Amygdala (tissue), 56 donors: Measurements from ENCODE around the gene HIVEP3.

ENCODE experiments used
- DNase-seq, 56 donors: peaks; one replicate each; lab custom pipeline; 2025; lab: John Stamatoyannopoulos, UW

HIVEP3 gene

GRCh38 chr1:41740058-41740457, 178.7 kb downstream of the HIVEP3 start:
- no peak for DNase-seq

- peak in 37 of 56 donors; percentile 15 to 81 (median 43) for DNase-seq
These were observed 179.4 kb downstream of the HIVEP3 start for GRCh38 chr1:41739061-41739955.

GRCh38 chr1:41738475-41738874, 180.2 kb downstream of the HIVEP3 start:
- DNase-seq: no peak

GRCh38 chr1:41738006-41738405, 180.7 kb downstream of the HIVEP3 start:
- no peak for DNase-seq

GRCh38 chr1:41735631-41736260, 183.0 kb downstream of the HIVEP3 start:
- DNase-seq: peak in 35 of 56 donors; percentile 11 to 71 (median 45)

GRCh38 chr1:41735139-41735538, 183.6 kb downstream of the HIVEP3 start:
- DNase-seq: no peak

GRCh38 chr1:41734201-41734970, 184.3 kb downstream of the HIVEP3 start:
- DNase-seq: no peak

GRCh38 chr1:41733725-41734124, 185.0 kb downstream of the HIVEP3 start:
- DNase-seq: no peak

- no peak for DNase-seq
These were observed 185.7 kb downstream of the HIVEP3 start for GRCh38 chr1:41733021-41733420.

GRCh38 chr1:41731516-41732030, 187.1 kb downstream of the HIVEP3 start:
- no peak for DNase-seq

- DNase-seq: no peak
These were observed 187.9 kb downstream of the HIVEP3 start for GRCh38 chr1:41730806-41731205.

- DNase-seq: peak in 23 of 56 donors; percentile 9 to 62 (median 34)
These were observed 190.1 kb downstream of the HIVEP3 start for GRCh38 chr1:41728403-41729202.

- DNase-seq: no peak
These were observed 191.0 kb downstream of the HIVEP3 start for GRCh38 chr1:41727749-41728115.

- peak in 31 of 56 donors; percentile 18 to 62 (median 34) for DNase-seq
These were observed 191.6 kb downstream of the HIVEP3 start for GRCh38 chr1:41726899-41727748.

GRCh38 chr1:41726292-41726691, 192.4 kb downstream of the HIVEP3 start:
- DNase-seq: no peak

- DNase-seq: no peak
These were observed 193.8 kb downstream of the HIVEP3 start for GRCh38 chr1:41724926-41725325.

- DNase-seq: no peak
These were observed 194.5 kb downstream of the HIVEP3 start for GRCh38 chr1:41724248-41724647.

GRCh38 chr1:41723786-41724185, 194.9 kb downstream of the HIVEP3 start:
- DNase-seq: no peak

- DNase-seq: no peak
These were observed 196.5 kb downstream of the HIVEP3 start for GRCh38 chr1:41722184-41722583.
